ENCODE measurements around the gene TRIO.
A peak's percentile ranks its signal among the peaks of the same experiment; 100 is the strongest.

Gene TRIO

DNA sequence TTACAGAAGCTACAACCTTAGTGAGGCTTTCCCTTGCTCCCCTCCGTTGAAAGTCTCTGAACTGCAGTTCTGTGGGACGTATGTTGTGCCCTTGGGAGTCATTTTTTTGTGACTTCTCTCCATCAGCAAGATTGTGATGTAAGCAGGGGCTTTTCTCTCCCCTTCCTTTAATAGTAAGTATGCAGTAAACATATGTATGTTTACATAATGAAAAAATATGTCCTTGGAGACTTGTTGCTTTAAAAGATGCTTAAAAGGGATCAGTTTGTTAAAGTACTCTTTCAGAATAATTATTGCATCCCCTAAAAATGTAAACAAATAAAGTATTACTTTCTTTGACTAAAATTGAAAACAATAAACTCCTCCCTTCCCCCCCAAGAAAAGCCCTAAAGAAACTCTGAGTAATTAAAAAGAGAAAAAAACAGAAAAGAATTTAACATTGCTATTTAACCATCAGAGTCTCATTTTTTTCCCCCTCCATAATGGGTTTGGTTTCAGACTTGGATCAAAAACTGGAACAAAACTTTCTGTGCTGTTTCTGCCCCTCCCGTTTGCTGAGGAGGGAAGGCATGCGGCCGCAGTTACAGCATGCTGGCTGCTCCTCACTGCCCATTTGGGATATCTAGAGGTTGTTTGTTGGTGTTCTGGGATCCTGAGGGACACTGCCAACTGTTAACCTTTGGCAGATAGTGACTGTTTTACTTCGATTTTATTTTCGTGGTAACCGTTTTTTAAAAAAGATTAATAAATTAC lies 40.2 kb downstream of the TRIO start:
- Histone ChIP-seq H3K4me3 (no peak overlapping the region), H3K9me3 (no peaks in the 10 kb centered on the region), H3K36me3 (replicated peaks) (no peaks in the 10 kb centered on the region), H3K4me1 (peaks cover 28% of the 10 kb centered on the region), H3K27me3 (ENCODE audit: low read depth) (no peaks in the 10 kb centered on the region)
- no peak for DNase-seq (ENCODE audit: low spot score in 2 of 2)
- in situ Hi-C loops (cut with MboI; ENCODE audit: low sequenced_read_pairs), result no loop called here

DNA sequence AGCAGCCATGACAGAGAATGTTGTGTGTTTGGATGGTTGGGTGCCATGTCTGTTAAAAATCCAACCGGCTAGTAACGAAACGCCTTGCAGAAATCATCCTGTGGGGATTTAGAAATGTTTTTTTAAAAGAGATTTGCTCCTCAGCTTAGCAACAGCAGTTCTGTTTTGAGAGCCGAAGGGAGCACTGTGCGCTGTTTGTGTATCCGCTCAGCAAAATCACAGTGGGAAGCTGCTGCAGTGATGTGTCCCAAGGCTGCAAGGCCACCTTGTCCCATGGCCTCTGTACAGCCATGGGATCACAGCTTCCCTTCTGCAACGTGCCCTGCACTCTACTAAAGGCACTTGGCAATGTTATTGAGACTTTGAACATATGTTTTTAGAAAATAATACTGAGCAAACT lies 40.9 kb downstream of the TRIO start:
- no peaks in the 10 kb centered on the region for H3K27me3 ChIP-seq (ENCODE audit: low read depth)
- no peak for DNase-seq (ENCODE audit: low spot score in 2 of 2)
- H3K4me1 ChIP-seq, result peaks cover 29% of the 10 kb centered on the region
- no peaks in the 10 kb centered on the region for H3K36me3 ChIP-seq (replicated peaks)
- no peaks in the 10 kb centered on the region for H3K9me3 ChIP-seq
- in situ Hi-C loops (cut with MboI; ENCODE audit: low sequenced_read_pairs), result no loop called here
- H3K4me3 ChIP-seq, result no peak overlapping the region

DNA sequence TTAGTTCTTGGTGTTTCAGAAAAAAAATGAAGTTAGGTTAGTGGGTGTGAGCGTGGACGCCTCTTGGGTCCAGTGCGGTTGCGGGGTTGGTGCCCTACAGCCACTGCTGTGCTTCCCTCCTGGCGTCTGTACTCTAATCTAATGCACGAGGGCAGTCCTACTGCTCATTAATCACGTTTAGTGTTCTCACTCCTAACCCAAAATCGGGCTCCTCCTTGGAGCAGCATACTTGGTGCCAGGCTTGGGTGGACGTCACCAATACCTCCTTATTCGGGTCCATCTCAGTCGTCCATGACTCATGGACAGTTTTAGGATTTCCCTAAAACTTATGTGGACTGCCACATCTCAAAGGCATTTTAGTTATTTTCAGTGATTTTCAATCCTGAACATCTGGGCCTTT lies 41.6 kb downstream of the TRIO start:
- H3K36me3 ChIP-seq (replicated peaks), result no peaks in the 10 kb centered on the region
- no peak overlapping the region for H3K4me3 ChIP-seq
- DNase-seq (ENCODE audit: low spot score in 2 of 2), result no peak
- peaks cover 29% of the 10 kb centered on the region for H3K4me1 ChIP-seq
- no peaks in the 10 kb centered on the region for H3K9me3 ChIP-seq
- H3K27me3 ChIP-seq (ENCODE audit: low read depth), result no peaks in the 10 kb centered on the region
- in situ Hi-C loops (cut with MboI; ENCODE audit: low sequenced_read_pairs), result no loop called here

DNA sequence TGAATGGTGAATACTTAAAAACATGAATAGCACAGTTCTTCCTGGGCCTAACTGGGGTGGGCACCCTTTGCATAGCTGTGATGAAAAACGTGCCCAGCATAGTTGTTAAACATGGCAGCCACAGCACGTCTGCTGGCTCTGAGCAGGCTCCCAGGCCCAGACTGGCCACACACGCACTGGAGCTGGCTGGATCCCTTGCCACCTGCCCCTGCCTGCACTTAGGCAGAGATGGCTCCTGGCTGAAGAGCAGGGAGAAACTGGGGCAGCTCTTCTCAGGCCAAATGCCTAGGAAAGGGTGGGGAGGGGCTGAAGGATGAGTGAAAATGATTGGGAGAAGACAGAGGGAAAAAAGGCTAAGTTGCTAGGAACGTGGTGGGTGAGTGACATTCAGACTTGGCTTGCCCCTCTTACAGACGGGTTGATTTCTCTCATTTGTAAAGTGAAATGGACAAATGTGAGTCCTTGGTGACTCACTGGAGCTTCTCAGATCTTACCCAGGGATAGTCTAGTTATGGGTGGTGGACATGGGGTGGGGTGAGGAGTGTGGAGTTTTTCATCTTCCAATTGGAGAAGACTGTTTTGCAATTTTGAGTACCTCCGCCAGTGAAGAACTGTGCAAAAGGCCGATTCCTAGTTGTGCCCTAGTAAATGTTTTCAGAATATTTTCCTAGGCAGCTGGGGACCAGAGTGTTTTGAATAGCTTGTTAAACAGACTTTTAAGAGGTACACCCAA lies 42.4 kb downstream of the TRIO start:
- no peak for DNase-seq (ENCODE audit: low spot score in 2 of 2)
- H3K9me3 ChIP-seq, result no peaks in the 10 kb centered on the region
- no peaks in the 10 kb centered on the region for H3K27me3 ChIP-seq (ENCODE audit: low read depth)
- peaks cover 23% of the 10 kb centered on the region for H3K4me1 ChIP-seq
- no peak overlapping the region for H3K4me3 ChIP-seq
- in situ Hi-C loops (cut with MboI; ENCODE audit: low sequenced_read_pairs), result no loop called here
- H3K36me3 ChIP-seq (replicated peaks), result no peaks in the 10 kb centered on the region

DNA sequence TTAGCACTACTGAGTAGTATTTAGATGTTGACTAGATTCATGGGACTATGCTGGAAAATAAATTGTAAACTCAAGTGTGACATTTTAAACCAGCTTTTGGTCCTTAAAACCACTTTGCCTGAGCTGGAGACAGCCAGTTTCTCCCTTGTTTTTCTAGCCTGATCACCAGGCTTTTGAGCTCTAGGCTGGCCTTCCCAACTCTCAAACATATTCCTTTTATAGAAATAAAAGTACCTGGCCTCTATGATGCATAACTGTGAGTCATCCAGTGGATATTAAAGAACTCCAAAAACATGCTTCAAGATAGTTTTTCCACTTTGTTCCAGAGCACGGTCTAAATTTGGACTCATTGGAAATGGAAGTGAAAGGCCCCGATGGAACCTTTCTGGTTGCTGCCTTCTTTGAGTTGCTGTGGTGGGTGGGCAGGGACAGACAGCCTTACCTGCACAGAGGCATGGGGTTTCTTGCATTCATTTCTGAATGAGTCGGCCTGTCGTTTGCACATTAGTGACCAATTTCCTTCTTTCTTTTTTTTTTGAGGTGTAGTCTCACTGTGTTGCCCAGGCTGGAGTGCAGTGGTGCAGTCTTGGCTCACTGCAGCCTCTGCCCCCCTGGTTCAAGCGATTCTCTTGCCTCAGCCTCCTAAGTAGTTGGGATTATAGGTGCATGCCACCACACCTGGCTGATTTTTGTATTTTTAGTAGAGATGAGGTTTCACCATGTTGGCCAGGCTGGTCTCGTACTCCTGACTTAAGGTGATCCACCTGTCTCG lies 43.1 kb downstream of the TRIO start:
- Histone ChIP-seq H3K4me1 (peaks cover 23% of the 10 kb centered on the region), H3K27me3 (ENCODE audit: low read depth) (no peaks in the 10 kb centered on the region), H3K4me3 (no peak overlapping the region), H3K36me3 (replicated peaks) (no peaks in the 10 kb centered on the region), H3K9me3 (no peaks in the 10 kb centered on the region)
- no peak for DNase-seq (ENCODE audit: low spot score in 2 of 2)
- in situ Hi-C loops (cut with MboI; ENCODE audit: low sequenced_read_pairs), result no loop called here

DNA sequence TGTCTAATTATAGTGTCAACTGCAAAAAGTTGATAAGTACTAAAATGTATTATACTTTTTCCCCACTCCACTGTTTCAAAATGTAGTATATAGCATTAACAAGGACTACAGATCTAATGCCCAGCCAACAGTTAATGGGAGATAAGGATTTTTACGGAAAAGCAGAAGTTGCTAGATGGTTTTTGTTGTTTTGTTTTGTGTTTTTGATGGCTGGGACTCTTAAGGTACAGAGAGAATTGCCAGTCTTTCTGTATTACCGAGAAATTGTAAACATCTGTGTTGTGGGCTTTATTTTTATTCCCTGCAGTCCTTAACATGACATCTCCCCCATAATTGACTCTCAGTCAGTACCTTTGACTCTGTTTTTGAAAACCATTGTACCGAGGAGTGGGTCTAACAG lies 44.0 kb downstream of the TRIO start:
- Histone ChIP-seq H3K9me3 (no peaks in the 10 kb centered on the region), H3K4me3 (no peak overlapping the region), H3K27me3 (ENCODE audit: low read depth) (no peaks in the 10 kb centered on the region), H3K4me1 (peaks cover 23% of the 10 kb centered on the region), H3K36me3 (replicated peaks) (no peaks in the 10 kb centered on the region)
- no peak for DNase-seq (ENCODE audit: low spot score in 2 of 2)
- in situ Hi-C loops (cut with MboI; ENCODE audit: low sequenced_read_pairs), result no loop called here

DNA sequence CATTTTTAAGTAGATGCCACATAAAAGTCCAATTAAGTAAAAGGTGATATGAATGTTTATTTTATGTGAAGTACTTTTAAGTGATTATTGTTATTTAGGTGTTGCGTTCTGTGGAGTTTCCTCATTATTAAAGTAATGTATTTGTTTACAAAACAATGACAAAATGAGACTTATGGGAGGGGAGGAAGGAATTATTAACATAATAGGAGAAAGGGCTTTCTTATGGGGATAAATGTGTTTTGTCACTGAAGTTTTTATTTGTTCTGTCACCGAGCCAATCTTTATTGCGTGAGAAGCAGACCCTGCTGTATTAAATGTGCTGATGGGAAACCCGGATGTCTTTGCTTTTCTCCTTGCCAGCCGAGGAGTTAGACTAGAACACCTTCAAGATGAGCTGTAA lies 44.5 kb downstream of the TRIO start:
- no peaks in the 10 kb centered on the region for H3K27me3 ChIP-seq (ENCODE audit: low read depth)
- in situ Hi-C loops (cut with MboI; ENCODE audit: low sequenced_read_pairs), result no loop called here
- no peaks in the 10 kb centered on the region for H3K36me3 ChIP-seq (replicated peaks)
- H3K4me1 ChIP-seq, result peaks cover 23% of the 10 kb centered on the region
- H3K9me3 ChIP-seq, result no peaks in the 10 kb centered on the region
- H3K4me3 ChIP-seq, result no peak overlapping the region
- peak; percentile 45 to 66 for DNase-seq (ENCODE audit: low spot score in 2 of 2)

DNA sequence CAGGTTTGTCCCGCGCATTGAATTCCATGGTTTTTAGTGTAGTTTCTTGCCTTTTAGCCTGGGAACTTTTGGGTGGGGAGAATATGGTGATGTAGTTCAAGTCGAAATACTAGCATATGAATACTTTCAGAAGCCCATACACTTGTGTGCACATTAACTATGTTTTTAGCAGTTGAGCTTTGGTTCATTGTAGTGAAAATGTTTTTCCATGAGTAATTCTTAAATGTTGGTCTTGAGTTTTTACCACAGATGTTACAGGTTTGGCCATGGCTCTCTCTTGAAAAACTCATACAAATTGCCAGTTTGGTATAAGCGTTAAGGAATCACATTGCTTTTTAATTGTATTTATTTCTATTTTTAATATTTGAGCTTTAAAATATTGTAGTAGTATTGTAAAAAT lies 45.6 kb downstream of the TRIO start:
- no peak overlapping the region for H3K4me3 ChIP-seq
- no peaks in the 10 kb centered on the region for H3K36me3 ChIP-seq (replicated peaks)
- in situ Hi-C loops (cut with MboI; ENCODE audit: low sequenced_read_pairs), result no loop called here
- H3K27me3 ChIP-seq (ENCODE audit: low read depth), result no peaks in the 10 kb centered on the region
- H3K9me3 ChIP-seq, result no peaks in the 10 kb centered on the region
- peaks cover 16% of the 10 kb centered on the region for H3K4me1 ChIP-seq
- no peak for DNase-seq (ENCODE audit: low spot score in 2 of 2)

DNA sequence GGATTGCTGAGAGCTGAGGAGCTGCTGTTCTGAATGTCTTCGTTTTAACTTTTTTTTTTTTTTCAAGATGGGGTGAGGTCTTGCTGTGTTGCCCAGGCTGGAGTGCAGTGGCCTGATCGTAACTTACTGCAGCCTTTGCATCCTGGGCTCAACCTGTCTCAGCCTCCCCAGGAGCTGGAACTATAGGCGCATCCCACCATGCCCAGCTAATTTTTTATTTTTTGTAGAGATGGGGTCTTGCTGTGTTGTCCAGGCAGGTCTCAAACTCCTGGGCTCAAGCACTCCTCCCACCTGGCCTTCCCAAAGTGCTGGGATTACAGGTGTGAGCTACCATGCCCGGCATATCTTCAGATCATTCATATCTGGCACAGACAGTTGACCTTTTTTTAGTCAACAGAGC lies 46.5 kb downstream of the TRIO start:
- no peak for DNase-seq (ENCODE audit: low spot score in 2 of 2)
- H3K36me3 ChIP-seq (replicated peaks), result no peaks in the 10 kb centered on the region
- H3K4me3 ChIP-seq, result no peak overlapping the region
- H3K9me3 ChIP-seq, result no peaks in the 10 kb centered on the region
- H3K27me3 ChIP-seq (ENCODE audit: low read depth), result no peaks in the 10 kb centered on the region
- peaks cover 16% of the 10 kb centered on the region for H3K4me1 ChIP-seq
- in situ Hi-C loops (cut with MboI; ENCODE audit: low sequenced_read_pairs), result no loop called here

DNA sequence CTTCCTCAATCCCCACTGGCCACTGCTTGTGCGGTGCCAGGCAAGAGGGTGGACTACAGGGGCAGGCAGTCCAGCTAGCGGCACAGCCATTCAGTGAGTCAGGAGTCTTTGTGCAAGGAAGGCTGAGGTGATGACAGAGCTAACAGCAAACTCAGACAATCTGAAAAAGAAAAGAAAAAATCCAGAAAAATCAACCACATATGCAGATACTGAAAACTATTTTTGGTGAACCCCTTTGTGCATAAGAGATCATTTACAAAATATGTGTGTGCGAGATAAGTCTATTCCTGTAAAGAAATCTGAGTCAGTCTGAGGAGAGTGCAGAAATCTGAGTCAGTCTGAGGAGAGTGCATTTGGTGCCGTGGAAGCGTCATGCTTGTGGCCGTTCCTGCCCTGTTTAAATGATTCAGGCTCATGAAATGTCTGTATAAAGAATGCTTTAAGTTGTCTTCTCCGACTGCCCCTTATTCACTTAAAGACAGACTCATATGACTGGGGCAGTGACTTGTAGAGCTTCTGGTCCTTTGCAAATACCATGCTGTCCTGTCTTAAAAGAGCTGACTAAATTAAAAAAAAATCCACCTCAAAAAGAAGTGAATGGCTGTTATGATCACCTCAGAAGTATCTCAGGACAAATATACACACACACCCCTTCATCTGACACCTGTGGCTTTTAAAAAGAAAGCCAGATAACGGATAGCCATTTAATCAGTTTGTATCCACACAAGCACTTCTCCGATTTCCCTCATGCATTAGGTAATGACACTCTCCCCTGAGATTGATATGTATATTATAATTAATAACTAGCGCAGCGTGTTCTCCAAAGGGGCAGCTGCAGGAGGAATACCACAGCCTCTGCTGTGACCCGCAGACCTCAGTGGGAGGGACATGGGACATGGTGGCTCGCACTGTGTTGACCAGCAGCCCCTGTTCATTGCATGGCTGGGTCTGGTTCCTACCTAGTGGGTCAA lies 47.3 kb downstream of the TRIO start:
- Histone ChIP-seq H3K4me1 (peaks cover 16% of the 10 kb centered on the region), H3K36me3 (replicated peaks) (no peaks in the 10 kb centered on the region), H3K4me3 (no peak overlapping the region), H3K27me3 (ENCODE audit: low read depth) (no peaks in the 10 kb centered on the region), H3K9me3 (no peaks in the 10 kb centered on the region)
- in situ Hi-C loops (cut with MboI; ENCODE audit: low sequenced_read_pairs), result no loop called here
- no peak for DNase-seq (ENCODE audit: low spot score in 2 of 2)

DNA sequence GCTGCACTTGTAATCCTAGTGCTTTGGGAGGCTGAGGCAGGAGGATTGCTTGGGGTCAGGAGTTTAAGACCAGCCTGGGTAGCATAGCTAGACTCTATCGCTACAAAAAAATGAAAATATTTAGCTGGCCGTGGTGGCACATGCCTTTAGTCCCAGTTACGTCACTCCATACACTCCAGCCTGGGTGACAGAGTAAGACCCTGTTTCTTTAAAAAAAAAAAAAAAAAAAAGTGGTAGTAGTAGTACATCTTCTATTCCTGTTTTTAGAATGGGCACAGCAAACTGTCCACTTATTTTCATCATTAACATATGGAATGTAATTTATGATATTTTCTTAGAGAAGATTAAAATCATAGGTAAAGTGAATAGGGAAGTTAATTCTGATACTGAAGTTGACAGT lies 48.2 kb downstream of the TRIO start:
- peaks cover 16% of the 10 kb centered on the region for H3K4me1 ChIP-seq
- in situ Hi-C loops (cut with MboI; ENCODE audit: low sequenced_read_pairs), result no loop called here
- no peaks in the 10 kb centered on the region for H3K9me3 ChIP-seq
- no peaks in the 10 kb centered on the region for H3K36me3 ChIP-seq (replicated peaks)
- no peak overlapping the region for H3K4me3 ChIP-seq
- no peak for DNase-seq (ENCODE audit: low spot score in 2 of 2)
- H3K27me3 ChIP-seq (ENCODE audit: low read depth), result no peaks in the 10 kb centered on the region

DNA sequence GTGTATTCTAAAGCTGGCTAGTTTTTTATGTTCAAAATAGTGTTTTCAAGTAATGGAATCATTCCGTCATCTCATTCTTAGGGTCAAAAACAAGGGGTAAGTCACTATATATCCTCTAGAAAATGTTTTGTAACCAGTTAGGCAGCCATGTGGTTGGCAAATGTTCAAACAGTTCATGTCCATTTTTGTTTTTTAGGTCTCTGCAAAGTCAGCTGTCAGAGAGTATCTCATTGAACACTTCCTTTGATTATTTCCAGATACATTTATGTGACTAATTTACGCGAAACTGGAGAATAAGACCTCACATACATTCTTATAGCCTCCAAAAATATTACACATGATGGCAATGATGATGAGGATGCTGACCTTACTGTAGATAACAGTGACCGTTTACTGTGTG lies 50.4 kb downstream of the TRIO start:
- no peak overlapping the region for H3K4me3 ChIP-seq
- in situ Hi-C loops (cut with MboI; ENCODE audit: low sequenced_read_pairs), result no loop called here
- no peaks in the 10 kb centered on the region for H3K36me3 ChIP-seq (replicated peaks)
- no peak for DNase-seq (ENCODE audit: low spot score in 2 of 2)
- no peaks in the 10 kb centered on the region; the same call in none of the 2 replicates for H3K4me1 ChIP-seq
- no peaks in the 10 kb centered on the region for H3K9me3 ChIP-seq
- no peaks in the 10 kb centered on the region for H3K27me3 ChIP-seq (ENCODE audit: low read depth)

DNA sequence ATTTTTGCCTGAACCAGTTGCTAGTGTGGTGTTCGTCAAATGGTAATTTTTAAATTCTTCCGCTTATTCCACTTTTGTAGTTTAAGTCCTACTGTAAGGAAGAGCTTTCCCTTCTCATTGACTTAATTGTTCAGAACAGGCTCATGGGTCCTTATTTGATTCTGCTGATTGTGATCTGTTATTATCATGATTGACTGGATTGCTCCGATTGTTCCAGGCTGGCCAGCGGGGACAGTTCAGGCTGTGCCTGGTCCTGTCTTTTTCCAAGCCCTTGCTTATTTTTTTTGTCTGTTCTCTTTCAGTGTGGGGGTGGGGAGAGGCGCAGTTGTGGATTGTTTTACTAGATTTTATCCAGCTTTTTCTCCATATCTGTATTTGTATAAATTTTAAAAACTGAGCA lies 52.4 kb downstream of the TRIO start:
- Histone ChIP-seq H3K27me3 (ENCODE audit: low read depth) (no peaks in the 10 kb centered on the region), H3K36me3 (replicated peaks) (no peaks in the 10 kb centered on the region), H3K9me3 (no peaks in the 10 kb centered on the region), H3K4me1 (no peaks in the 10 kb centered on the region; the same call in 1 of the 2 replicates), H3K4me3 (no peak overlapping the region)
- in situ Hi-C loops (cut with MboI; ENCODE audit: low sequenced_read_pairs), result no loop called here
- DNase-seq (ENCODE audit: low spot score in 2 of 2), result no peak

Measured in HAP-1 (cell line).